GM18508 (cell line): Measurements from ENCODE around the gene ADH5.
"Not testable (repeated sequence)": the region's sequence is repeated elsewhere in the genome, so short reads cannot be mapped to it uniquely, and the experiment has no call there.

Experiments
- ATAC-seq: cut with Tn5 transposase; IDR thresholded peaks from one replicate; pipeline ENCODE4 v1.9.1; 2021; ENCODE audit warnings: moderate number of reproducible peaks; ENCODE audit not compliant: insufficient read depth, unreplicated experiment

Gene ADH5

DNA sequence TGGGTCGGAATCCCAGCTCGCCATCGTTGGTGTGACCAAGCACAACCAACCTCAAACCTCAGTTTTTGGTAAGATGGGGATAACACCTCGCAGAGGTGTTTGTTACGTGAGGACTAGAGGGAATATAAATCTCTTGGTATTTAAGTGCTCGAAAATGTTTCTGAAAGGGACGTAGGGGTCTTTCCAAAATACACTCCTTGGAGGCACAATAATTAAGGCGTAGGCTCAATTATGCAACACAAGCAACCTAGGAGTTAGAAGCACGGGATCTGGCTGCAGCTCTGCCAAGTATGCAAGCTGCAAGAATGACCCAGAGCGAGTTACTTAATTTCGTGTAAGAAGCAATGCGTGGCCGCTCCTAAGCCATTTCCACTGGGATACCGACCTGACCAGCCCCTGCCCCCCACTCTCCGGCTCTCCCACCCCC lies 552 bp downstream of the ADH5 start:
- ATAC-seq, result no peak

- no peak for ATAC-seq
Observed at GRCh38 chr4:99084595-99084994, 4.0 kb downstream of the ADH5 start.

GRCh38 chr4:99082192-99082591 lies 6.4 kb downstream of the ADH5 start:
- ATAC-seq, result no peak

DNA sequence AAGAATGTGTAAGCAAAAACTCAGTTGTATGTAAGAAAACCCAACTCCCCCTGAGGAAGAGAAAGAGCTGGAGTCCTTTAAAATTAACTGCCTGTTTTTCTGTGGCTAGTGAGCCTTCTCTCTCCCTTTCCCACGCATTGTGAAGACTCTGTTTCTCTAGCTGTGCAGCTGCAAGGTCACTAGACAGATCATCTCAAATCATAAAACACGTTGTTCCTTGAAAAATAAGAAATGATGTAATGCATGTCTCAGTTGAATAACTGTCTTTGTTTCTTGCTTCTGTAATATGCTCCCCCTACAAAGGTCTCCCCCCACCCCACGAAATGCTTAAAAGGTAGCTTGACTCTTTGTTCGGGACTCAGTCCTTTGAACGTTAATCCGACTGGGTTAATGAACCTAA lies 7.7 kb downstream of the ADH5 start:
- ATAC-seq, result not testable (repeated sequence)

- no peak for ATAC-seq
Observed at GRCh38 chr4:99079625-99080295, 8.8 kb downstream of the ADH5 start.

DNA sequence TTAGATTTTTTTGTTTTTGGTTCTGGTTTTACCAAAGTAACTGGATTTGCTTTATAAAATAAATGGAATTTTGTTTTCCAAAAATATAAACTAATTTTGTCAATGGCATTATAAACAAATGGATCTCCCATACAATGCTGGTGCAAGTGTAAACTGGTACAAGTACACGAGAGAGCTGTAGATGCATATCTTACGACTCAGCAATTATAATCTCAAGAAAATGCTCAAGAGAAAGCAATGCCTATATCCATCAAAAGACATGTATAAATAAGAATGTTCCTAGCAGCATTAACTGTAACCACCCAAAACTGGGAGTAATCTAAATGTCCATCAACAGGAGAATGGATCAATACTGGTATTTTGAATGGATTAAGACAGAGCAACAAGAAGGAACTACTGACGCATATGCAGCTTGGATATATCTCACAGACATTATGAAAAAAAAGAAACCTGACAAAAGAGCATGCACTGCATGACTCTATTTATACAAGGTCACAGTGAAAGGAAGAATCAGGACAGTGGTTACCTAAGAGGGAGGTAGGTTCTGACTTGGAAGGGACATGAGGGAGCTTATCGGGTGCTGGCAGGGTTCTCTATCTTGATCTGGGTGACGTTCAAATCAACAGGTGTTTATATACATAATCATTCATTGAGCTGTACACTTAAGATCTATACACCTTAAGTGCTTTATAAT lies 9.5 kb downstream of the ADH5 start:
- no peak for ATAC-seq

DNA sequence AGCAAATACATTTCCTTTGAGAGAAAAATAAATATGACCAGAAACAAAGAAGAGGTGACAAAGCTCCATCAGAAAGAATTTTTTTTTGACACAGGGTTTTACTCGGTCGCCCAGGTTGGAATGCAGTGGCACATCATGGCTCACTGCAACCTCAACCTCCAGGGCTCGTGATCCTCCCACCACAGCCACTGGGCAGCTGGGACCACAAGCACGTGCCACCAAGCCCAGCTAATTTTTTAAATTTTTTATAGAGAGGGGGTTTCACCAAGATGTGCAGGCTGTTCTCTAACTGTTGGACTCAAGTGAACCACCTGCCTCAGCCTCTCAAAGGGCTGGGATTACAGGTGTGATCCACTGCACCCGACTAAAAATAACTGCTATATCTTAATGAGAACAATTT lies 10.3 kb downstream of the ADH5 start:
- ATAC-seq, result no peak

- no peak for ATAC-seq
Observed at GRCh38 chr4:99077177-99077576, 11.4 kb downstream of the ADH5 start.

DNA sequence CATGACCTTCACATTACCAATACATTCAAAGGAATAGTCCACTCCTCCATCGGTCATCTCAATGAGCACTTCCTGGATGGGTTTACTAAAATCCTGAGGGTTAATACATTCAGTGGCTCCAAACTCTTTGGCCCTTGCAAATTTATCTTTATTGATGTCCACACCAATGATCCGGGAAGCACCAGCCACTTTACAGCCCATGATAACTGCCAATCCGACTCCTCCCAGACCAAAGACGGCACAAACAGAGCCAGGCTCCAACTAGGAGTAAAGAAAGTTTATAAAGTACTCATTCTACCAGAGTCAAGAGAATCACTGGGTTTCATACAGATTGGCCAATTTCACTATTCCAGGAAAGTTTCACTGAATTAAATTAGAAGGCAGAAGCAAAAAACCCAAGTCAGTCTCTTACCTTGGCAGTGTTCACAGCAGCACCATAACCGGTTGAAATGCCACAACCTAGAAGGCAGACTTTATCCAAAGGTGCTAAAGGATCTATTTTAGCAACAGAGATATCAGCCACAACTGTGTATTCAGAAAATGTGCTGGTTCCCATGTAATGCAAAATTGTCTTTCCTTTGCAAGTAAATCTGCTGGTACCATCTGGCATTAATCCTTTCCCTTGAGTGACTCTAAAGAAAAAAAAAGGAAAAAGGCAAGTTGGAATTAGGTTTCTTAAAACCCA lies 12.2 kb downstream of the ADH5 start:
- no peak for ATAC-seq

- no peak for ATAC-seq
Observed at GRCh38 chr4:99074816-99075215, 13.8 kb downstream of the ADH5 start.

GRCh38 chr4:99071159-99071558 lies 17.4 kb downstream of the ADH5 start:
- ATAC-seq, result no peak

GRCh38 chr4:99067617-99068016 lies 21.0 kb downstream of the ADH5 start:
- no peak for ATAC-seq

- ATAC-seq, result not testable (repeated sequence)
Observed at GRCh38 chr4:99065521-99065920, 23.1 kb downstream of the ADH5 start.

GRCh38 chr4:99062120-99062519 lies 26.5 kb downstream of the ADH5 start:
- no peak for ATAC-seq

- ATAC-seq, result no peak
Observed at GRCh38 chr4:99061048-99061700, 27.4 kb downstream of the ADH5 start.

DNA sequence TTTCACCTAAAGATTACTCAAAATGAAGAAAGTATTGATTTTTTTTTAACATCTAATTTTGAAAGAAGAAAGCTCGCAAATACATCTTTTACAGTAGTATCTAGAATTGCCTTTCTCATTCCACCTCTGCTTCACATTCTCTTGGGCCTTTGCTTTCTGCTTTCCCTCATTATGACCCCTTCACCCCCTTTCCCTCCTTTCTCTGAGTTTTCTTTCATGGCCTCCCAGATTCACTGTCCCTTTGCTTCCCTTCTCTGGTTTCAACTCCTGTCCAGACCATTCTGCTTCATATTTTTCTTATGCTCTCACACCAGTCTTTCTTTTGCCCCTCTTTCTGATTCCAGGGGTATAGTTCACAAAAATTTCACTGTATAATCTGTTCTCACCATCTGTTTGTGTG lies 29.0 kb downstream of the ADH5 start:
- ATAC-seq, result no peak

DNA sequence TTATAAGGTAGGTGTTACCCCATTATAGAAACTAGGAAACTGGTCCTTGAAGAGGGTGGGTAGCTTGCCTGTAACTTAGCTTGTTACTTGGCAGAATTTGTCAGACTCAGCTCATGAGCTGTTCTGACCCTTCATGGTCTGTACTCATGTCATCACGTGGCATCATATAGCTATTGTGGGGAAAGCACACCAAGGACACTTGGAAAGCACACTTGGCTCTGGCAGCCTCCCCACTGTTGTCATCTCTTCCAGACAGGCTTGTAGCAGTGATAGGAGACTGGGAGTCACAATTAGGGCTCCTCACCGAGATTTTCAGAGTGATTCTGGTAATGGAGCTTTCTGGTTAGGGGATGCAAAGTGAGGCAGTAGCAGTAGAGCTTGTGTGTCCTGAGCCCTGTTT lies 30.4 kb downstream of the ADH5 start:
- ATAC-seq, result no peak

DNA sequence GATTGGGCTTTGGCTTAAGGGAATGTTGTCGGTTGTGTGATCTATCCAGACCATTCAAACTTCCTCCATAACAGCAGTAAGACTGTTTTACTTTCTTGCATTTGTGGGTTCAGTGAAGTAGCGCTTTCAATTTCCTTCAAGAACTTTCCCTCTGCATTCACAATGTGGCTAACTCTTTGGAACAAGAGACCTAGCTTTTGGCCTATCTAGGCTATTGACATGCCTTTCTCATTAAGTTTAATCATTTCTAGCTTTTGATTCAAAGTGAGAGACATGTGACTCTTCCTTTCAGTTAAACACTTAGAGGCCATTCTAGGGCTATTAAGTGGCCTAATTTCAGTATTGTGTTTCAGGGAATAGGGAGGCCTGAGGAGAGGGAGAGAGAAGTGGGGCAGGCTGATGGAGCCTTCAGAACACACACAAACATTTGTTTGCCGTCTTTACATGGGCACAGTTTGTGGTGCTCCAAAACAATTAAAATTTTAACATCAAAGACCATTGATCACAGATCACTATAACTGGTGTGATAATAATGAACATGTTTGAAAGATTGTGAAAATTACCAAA lies 34.1 kb downstream of the ADH5 start:
- peak; percentile 73 for ATAC-seq

GRCh38 chr4:99052902-99053301 lies 35.7 kb downstream of the ADH5 start:
- ATAC-seq, result no peak

DNA sequence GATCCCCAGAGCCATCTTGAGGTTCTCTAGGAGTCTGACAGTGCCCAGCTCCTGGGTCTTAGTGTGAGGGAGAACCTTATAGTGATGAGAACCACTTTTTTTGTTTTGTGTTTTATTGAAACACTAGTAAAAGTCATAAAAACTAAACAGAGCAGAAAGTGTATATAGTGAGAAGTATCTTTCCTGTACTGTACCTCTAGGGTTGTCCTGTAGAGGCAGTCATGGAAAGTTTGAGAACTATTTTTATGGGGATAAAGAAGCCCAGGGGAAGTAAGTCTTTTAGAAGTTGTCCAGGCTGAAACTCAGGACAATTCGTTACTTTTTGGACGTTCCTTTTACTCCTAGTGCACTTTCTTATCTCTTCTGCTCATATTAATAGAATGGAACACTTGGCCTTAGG lies 40.9 kb downstream of the ADH5 start:
- ATAC-seq, result no peak

GRCh38 chr4:99043346-99043745 lies 45.2 kb downstream of the ADH5 start:
- no peak for ATAC-seq
